Measurements from ENCODE around the gene IGFL4.

The IGFL4 gene

GRCh38 chr19:46036744-46037128, 4.1 kb downstream of the IGFL4 start:
- Mint-ChIP-seq H3K36me3 (ENCODE audit: low read depth) (peaks cover 5% of the 10 kb centered on the region), H3K4me3 (no peak overlapping the region), H3K9me3 (peaks cover 16% of the 10 kb centered on the region), H3K27me3 (ENCODE audit: low read depth, poor library complexity) (peaks cover 7% of the 10 kb centered on the region), H3K4me1 (peaks cover 15% of the 10 kb centered on the region), H3K27ac (peak overlapping the region; percentile 74)
- no peak for TF ChIP-seq CTCF (IDR thresholded peaks at IDR 0.05)
- no peak for DNase-seq

- no peak for TF ChIP-seq CTCF (IDR thresholded peaks at IDR 0.05)
- H3K4me1 Mint-ChIP-seq: peaks cover 15% of the 10 kb centered on the region
- H3K27ac Mint-ChIP-seq: peak overlapping the region; percentile 74
- peaks cover 7% of the 10 kb centered on the region for H3K27me3 Mint-ChIP-seq (ENCODE audit: low read depth, poor library complexity)
- no peak for DNase-seq
- H3K9me3 Mint-ChIP-seq: peaks cover 16% of the 10 kb centered on the region
- H3K36me3 Mint-ChIP-seq (ENCODE audit: low read depth): peaks cover 5% of the 10 kb centered on the region
- no peak overlapping the region for H3K4me3 Mint-ChIP-seq
Observed at GRCh38 chr19:46035986-46036743, 4.6 kb downstream of the IGFL4 start.

- H3K27me3 Mint-ChIP-seq (ENCODE audit: low read depth, poor library complexity): peaks cover 10% of the 10 kb centered on the region
- peaks cover 15% of the 10 kb centered on the region for H3K4me1 Mint-ChIP-seq
- no peak overlapping the region for H3K4me3 Mint-ChIP-seq
- H3K9me3 Mint-ChIP-seq: peaks cover 16% of the 10 kb centered on the region
- TF ChIP-seq CTCF (IDR thresholded peaks at IDR 0.05): no peak
- peaks cover 5% of the 10 kb centered on the region for H3K36me3 Mint-ChIP-seq (ENCODE audit: low read depth)
- DNase-seq: no peak
- H3K27ac Mint-ChIP-seq: no peak overlapping the region
Observed at GRCh38 chr19:46035546-46035945, 5.3 kb downstream of the IGFL4 start.

- Mint-ChIP-seq H3K36me3 (ENCODE audit: low read depth) (peaks cover 5% of the 10 kb centered on the region), H3K4me1 (peaks cover 23% of the 10 kb centered on the region), H3K27me3 (ENCODE audit: low read depth, poor library complexity) (peaks cover 11% of the 10 kb centered on the region), H3K9me3 (peaks cover 16% of the 10 kb centered on the region), H3K4me3 (no peak overlapping the region), H3K27ac (no peak overlapping the region)
- no peak for DNase-seq
- no peak for TF ChIP-seq CTCF (IDR thresholded peaks at IDR 0.05)
Observed at GRCh38 chr19:46033401-46033800, 7.4 kb downstream of the IGFL4 start.

GRCh38 chr19:46032597-46033025, 8.2 kb downstream of the IGFL4 start:
- Mint-ChIP-seq H3K4me1 (peaks cover 23% of the 10 kb centered on the region), H3K27ac (no peak overlapping the region), H3K36me3 (ENCODE audit: low read depth) (peaks cover 5% of the 10 kb centered on the region), H3K4me3 (no peak overlapping the region), H3K27me3 (ENCODE audit: low read depth, poor library complexity) (peaks cover 11% of the 10 kb centered on the region), H3K9me3 (peaks cover 14% of the 10 kb centered on the region)
- no peak for DNase-seq
- TF ChIP-seq CTCF (IDR thresholded peaks at IDR 0.05): no peak
